HEK293T (cell line): ENCODE measurements around the gene TCHHL1.

Experiments used
- ARNT ChIP-seq: fragments of 450-650 bp; IDR thresholded peaks from 2 replicates; pipeline ENCODE4 v1.6.1; 2017; ENCODE audit warnings: mild to moderate bottlenecking
- FOXA1 ChIP-seq: fragments of 450-650 bp; IDR thresholded peaks from 2 replicates; pipeline ENCODE4 v1.6.1; 2016; ENCODE audit warnings: mild to moderate bottlenecking
- SP1 ChIP-seq: fragments of 450-650 bp; IDR thresholded peaks from 2 replicates; pipeline ENCODE4 v1.6.1; 2017
- ZNF384 ChIP-seq: fragments of 450-650 bp; IDR thresholded peaks from 2 replicates; pipeline ENCODE4 v1.6.1; 2016

DNA sequence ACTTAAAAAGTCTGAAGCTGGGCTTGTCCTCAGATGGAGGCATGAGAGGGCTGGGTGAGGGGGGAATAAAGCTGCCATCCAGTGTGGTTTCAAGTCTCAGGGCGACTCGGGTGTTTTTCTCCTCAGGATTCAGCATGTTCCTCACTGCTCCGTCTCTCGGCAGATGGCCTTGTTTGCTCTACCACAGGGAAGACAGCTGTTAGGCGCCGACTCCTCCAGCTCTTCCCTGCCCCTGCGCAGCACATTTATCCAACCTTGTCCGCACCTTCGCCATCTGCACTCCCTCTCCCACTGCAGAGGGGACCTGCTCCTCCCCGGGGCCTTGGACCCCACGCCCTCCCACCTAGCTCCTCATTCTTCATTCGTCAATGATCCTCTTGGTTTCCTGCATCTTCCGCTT lies 35.5 kb downstream of the TCHHL1 start:
- no peak for TF ChIP-seq FOXA1
- no peak for TF ChIP-seq ARNT
- no peak for TF ChIP-seq ZNF384
- TF ChIP-seq SP1, result no peak
